ENCODE results near the gene CSNK1A1. TPM values are rescaled to one million over a fixed set of nuclear protein-coding genes. Genes with fewer than 3 reads are reported as not detected.
"Not testable (repeated sequence)": the region's sequence is repeated elsewhere in the genome, so short reads cannot be mapped to it uniquely, and the experiment has no call there.

The CSNK1A1 gene
- polyA plus RNA-seq, 3 donors = 171 to 182 (median 175) TPM

- not testable (repeated sequence) for DNase-seq
These were observed 89.3 kb downstream of the CSNK1A1 start for GRCh38 chr5:149461907-149462306.

- DNase-seq = no peak
These were observed 91.3 kb downstream of the CSNK1A1 start for GRCh38 chr5:149459891-149460290.

- DNase-seq = no peak
These were observed 93.9 kb downstream of the CSNK1A1 start for GRCh38 chr5:149457393-149457763.

GRCh38 chr5:149456597-149457392, 94.4 kb downstream of the CSNK1A1 start:
- no peak for DNase-seq

- no peak for DNase-seq
These were observed 95.3 kb downstream of the CSNK1A1 start for GRCh38 chr5:149455889-149456409.

GRCh38 chr5:149453618-149454415, 97.4 kb downstream of the CSNK1A1 start:
- no peak for DNase-seq

- DNase-seq = no peak
These were observed 98.3 kb downstream of the CSNK1A1 start for GRCh38 chr5:149452665-149453617.

GRCh38 chr5:149452007-149452664, 99.1 kb downstream of the CSNK1A1 start:
- DNase-seq = peak; percentile 59

- DNase-seq = peak; percentile 42
These were observed 101.0 kb downstream of the CSNK1A1 start for GRCh38 chr5:149450199-149450598.

- peak; percentile 56 for DNase-seq
These were observed 102.2 kb downstream of the CSNK1A1 start for GRCh38 chr5:149448831-149449714.

GRCh38 chr5:149448431-149448830, 102.8 kb downstream of the CSNK1A1 start:
- no peak for DNase-seq

- no peak for DNase-seq
These were observed 103.6 kb downstream of the CSNK1A1 start for GRCh38 chr5:149447373-149448367.

GRCh38 chr5:149446794-149447193, 104.4 kb downstream of the CSNK1A1 start:
- DNase-seq = not testable (repeated sequence)

GRCh38 chr5:149445739-149446369, 105.4 kb downstream of the CSNK1A1 start:
- DNase-seq = peak; percentile 69

- DNase-seq = no peak
These were observed 105.9 kb downstream of the CSNK1A1 start for GRCh38 chr5:149445343-149445738.

GRCh38 chr5:149444430-149444829, 106.8 kb downstream of the CSNK1A1 start:
- not testable (repeated sequence) for DNase-seq

- no peak for DNase-seq
These were observed 108.0 kb downstream of the CSNK1A1 start for GRCh38 chr5:149443210-149443609.

- DNase-seq = peak; percentile 66
These were observed 108.6 kb downstream of the CSNK1A1 start for GRCh38 chr5:149442563-149443182.
